Endothelial cell (in vitro differentiated cells): ENCODE measurements around the gene TMEM134. TPM values are rescaled to one million over a fixed set of nuclear protein-coding genes. Genes with fewer than 3 reads are reported as not detected.

ENCODE experiments used
- DNase-seq: peaks from one replicate; pipeline ENCODE4 v3.0.0; 2021; ENCODE audit warnings: low spot score
- H3K27ac Mint-ChIP-seq: one replicate; pipeline ENCODE4 v1.8.0; 2021; ENCODE audit warnings: mixed read lengths, inconsistent platforms; ENCODE audit not compliant: unreplicated experiment
- H3K27me3 Mint-ChIP-seq: one replicate; pipeline ENCODE4 v1.8.0; 2021; ENCODE audit warnings: mild to moderate bottlenecking, moderate library complexity, mixed read lengths, inconsistent platforms; ENCODE audit not compliant: unreplicated experiment
- H3K36me3 Mint-ChIP-seq: one replicate; pipeline ENCODE4 v1.8.0; 2021; ENCODE audit warnings: mild to moderate bottlenecking, low read depth, mixed read lengths, inconsistent platforms; ENCODE audit not compliant: unreplicated experiment
- H3K4me1 Mint-ChIP-seq: one replicate; pipeline ENCODE4 v1.8.0; 2021; ENCODE audit warnings: mild to moderate bottlenecking, mixed read lengths, inconsistent platforms; ENCODE audit not compliant: unreplicated experiment
- H3K4me3 Mint-ChIP-seq: one replicate; pipeline ENCODE4 v1.8.0; 2021; ENCODE audit warnings: mild to moderate bottlenecking, mixed read lengths, inconsistent platforms; ENCODE audit not compliant: unreplicated experiment
- H3K9me3 Mint-ChIP-seq: one replicate; pipeline ENCODE4 v1.8.0; 2021; ENCODE audit warnings: mixed read lengths, inconsistent platforms; ENCODE audit not compliant: unreplicated experiment
- CTCF ChIP-seq: fragments of 200-600 bp; sonication (generic); IDR thresholded peaks from one replicate; pipeline ENCODE4 v1.5.0; 2021; ENCODE audit warnings: antibody characterized with exemption; ENCODE audit not compliant: unreplicated experiment
- total RNA-seq: library from RNA; stranded (reverse); fragmentation: NEBNext Ultra II Directional; extraction: Animal tissue kit (Norgen Biotek cat#: 25700); gene quantifications from one replicate; pipeline ENCODE4 v1.2.1, GENCODE V29; 2021; ENCODE audit not compliant: unreplicated experiment

TMEM134 gene
- total RNA-seq, 1 donor from 2014 or later: 47.4 TPM

GRCh38 chr11:67421430-67422031 is 47.5 kb downstream of the TMEM134 start:
- H3K36me3 Mint-ChIP-seq: no peaks in the 10 kb centered on the region
- no peak for DNase-seq
- peaks cover 14% of the 10 kb centered on the region for H3K27me3 Mint-ChIP-seq
- no peak overlapping the region for H3K27ac Mint-ChIP-seq
- no peaks in the 10 kb centered on the region for H3K9me3 Mint-ChIP-seq
- no peak for TF ChIP-seq CTCF
- H3K4me3 Mint-ChIP-seq: no peak overlapping the region
- H3K4me1 Mint-ChIP-seq: peaks cover 3% of the 10 kb centered on the region

GRCh38 chr11:67420646-67421429 is 48.2 kb downstream of the TMEM134 start:
- no peak overlapping the region for H3K27ac Mint-ChIP-seq
- peak; percentile 98 for DNase-seq

GRCh38 chr11:67420147-67420645 is 48.9 kb downstream of the TMEM134 start:
- H3K9me3 Mint-ChIP-seq: no peaks in the 10 kb centered on the region
- H3K4me3 Mint-ChIP-seq: no peak overlapping the region
- peaks cover 18% of the 10 kb centered on the region for H3K27me3 Mint-ChIP-seq
- no peak for TF ChIP-seq CTCF
- no peak overlapping the region for H3K27ac Mint-ChIP-seq
- H3K36me3 Mint-ChIP-seq: no peaks in the 10 kb centered on the region
- DNase-seq: no peak
- H3K4me1 Mint-ChIP-seq: peaks cover 3% of the 10 kb centered on the region

More at GRCh38 chr11:67420646-67421429, 48.2 kb downstream of the TMEM134 start:
- H3K4me1 Mint-ChIP-seq: peaks cover 3% of the 10 kb centered on the region
- no peaks in the 10 kb centered on the region for H3K9me3 Mint-ChIP-seq
- H3K27me3 Mint-ChIP-seq: peaks cover 18% of the 10 kb centered on the region
- no peak overlapping the region for H3K4me3 Mint-ChIP-seq
- TF ChIP-seq CTCF: no peak
- no peaks in the 10 kb centered on the region for H3K36me3 Mint-ChIP-seq

GRCh38 chr11:67419325-67420049 is 49.6 kb downstream of the TMEM134 start:
- Mint-ChIP-seq H3K36me3 (no peaks in the 10 kb centered on the region), H3K27me3 (peaks cover 17% of the 10 kb centered on the region), H3K9me3 (no peaks in the 10 kb centered on the region), H3K27ac (no peak overlapping the region), H3K4me1 (peaks cover 3% of the 10 kb centered on the region), H3K4me3 (no peak overlapping the region)
- no peak for DNase-seq
- TF ChIP-seq CTCF: no peak
